Measurements from ENCODE around the gene NAXE.

NAXE gene

DNA sequence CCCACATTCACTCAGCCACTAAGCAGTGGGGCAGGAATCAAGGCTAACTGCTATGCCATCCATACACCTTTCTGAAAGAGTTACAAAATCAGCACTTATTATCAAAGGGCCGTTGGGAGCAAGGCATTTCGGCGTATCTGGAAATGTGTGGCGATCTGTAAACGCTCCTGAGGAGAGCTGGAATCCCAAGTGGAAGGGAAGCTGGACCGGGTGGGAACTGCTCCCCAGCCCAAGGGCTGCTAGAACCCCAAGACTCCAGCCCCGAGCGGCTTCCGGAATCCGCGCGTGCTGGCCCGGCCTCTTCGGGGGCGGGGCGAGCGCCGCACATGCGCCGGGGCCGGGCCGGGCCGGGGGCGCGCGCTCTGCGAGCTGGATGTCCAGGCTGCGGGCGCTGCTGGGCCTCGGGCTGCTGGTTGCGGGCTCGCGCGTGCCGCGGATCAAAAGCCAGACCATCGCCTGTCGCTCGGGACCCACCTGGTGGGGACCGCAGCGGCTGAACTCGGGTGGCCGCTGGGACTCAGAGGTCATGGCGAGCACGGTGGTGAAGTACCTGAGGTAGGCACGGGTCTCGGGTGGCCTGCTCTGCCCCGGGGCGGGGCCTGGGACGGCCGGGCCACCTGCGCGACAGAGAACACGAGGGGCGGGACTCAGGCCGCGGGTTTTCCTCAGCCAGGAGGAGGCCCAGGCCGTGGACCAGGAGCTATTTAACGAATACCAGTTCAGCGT lies at the start of gene NAXE:
NAXE (plus strand) TSS at position 345 of the 726 bp plus-strand sequence; CDS start at position 374, 29 bp downstream.
- peak in 13 of 14 donors; percentile 42 to 86 (median 73) for DNase-seq

DNA sequence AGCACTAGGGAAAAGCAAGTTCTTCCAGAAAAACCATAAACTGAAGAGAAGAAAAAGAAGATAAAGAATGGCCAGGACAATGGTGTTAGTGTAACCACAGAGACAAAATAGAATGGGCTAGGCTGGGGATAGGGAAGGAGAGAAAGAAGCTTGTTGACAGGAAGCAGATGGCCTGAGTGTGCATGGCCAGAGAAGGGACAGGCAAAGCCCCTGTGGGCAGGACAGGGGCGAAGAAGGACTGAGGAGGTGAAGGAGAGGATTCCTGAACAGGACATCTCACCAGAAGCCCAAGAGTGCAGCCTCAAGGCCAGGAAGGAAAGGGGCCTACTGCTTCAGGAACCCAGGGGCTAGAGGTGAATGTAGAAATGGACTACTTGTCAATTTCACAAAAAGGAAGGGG lies 48.5 kb upstream of the NAXE start:
- DNase-seq = no peak

- no peak for DNase-seq
Observed at GRCh38 chr1:156544592-156545102, 46.9 kb upstream of the NAXE start.

DNA sequence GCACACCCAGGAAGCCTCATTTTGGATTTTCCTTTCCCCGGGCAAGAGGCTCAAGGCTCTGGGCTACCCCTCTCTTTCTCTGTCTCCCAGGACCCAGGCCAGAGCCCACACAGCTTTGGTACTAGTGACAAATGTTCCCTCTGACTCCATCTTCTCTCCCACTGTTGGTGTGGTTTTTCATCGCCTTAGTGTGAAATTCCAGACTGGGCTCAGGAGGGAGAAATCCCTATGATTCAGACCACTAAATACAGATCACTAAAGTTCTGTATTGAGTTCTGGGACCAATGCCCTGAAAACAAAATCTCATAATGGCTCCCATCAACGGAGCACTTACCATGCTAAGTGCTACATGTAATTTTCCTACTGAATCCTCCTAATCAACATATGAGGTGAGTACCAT lies 45.3 kb upstream of the NAXE start:
- no peak for DNase-seq

DNA sequence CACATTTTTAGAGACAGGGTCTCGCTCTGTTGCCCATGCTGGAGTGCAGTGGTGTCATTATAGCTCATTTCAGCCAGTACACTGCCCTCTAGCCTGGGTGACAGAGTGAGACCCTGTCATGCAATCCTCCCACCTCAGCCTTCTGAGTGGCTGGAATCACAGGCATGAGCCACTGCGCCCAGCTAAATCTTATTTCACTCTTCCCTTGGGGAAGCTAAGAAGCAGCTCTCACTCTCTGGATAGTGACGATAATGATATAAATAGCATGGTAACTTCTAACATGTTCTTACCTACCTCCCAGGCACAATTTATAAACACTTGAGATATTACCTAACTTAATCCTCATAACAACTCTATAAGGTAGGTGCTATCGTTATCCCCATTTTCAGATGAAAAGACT lies 44.1 kb upstream of the NAXE start:
- no peak for DNase-seq

- no peak for DNase-seq
Observed at GRCh38 chr1:156547982-156548381, 43.6 kb upstream of the NAXE start.

- DNase-seq = no peak
Observed at GRCh38 chr1:156549390-156549789, 42.2 kb upstream of the NAXE start.

GRCh38 chr1:156549831-156550230 lies 41.7 kb upstream of the NAXE start:
- DNase-seq = no peak

- DNase-seq = peak in 1 of 14 donors; percentile 27
Observed at GRCh38 chr1:156550346-156550745, 41.2 kb upstream of the NAXE start.

GRCh38 chr1:156551066-156551643 lies 40.4 kb upstream of the NAXE start:
- DNase-seq = no peak

- no peak for DNase-seq
Observed at GRCh38 chr1:156551869-156552268, 39.7 kb upstream of the NAXE start.

GRCh38 chr1:156552518-156552917 lies 39.1 kb upstream of the NAXE start:
- DNase-seq = no peak

- DNase-seq = peak in 7 of 14 donors; percentile 6 to 34 (median 21)
Observed at GRCh38 chr1:156552937-156553336, 38.6 kb upstream of the NAXE start.

- peak in 4 of 14 donors; percentile 1 to 47 (median 16) for DNase-seq
Observed at GRCh38 chr1:156553860-156554485, 37.6 kb upstream of the NAXE start.

DNA sequence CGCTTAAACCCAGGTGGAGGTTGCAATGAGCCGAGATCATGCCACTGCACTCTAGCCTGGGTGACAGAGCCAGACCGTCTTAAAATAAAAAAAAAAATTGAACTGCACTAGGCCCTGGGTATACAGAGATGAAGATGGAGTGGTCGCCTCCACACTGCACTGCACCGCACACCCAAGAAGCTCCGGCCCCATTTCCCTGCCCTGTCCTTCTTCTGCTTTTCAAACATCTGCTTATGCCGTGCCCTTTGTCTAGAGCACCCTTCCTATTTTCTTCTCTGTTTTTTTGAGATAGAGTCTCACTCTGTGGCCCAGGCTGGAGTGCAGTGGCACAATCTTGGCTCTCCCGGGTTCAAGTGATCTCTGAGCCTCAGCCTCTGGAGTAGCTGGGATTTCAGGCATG lies 36.6 kb upstream of the NAXE start:
- DNase-seq = no peak

- DNase-seq = no peak
Observed at GRCh38 chr1:156555715-156556114, 35.9 kb upstream of the NAXE start.

DNA sequence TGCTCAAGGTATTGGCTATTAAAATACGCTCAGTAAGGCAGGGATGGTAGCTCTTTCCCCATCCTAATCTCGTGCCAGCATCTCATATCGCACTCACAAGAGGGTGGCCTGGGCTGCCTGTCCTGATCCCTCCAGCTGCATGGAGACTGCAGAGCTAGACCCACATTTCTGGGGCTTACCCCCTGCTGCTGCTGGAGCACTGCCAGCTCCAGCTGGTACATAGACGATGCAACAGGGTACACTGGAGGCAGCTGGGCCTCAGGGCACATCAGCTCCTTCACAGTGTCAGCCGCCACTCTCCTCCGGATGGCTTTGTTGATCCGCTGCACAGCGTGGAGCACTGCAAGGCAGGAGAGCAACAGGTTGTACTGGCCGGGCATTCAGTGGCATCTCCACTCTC lies 35.2 kb upstream of the NAXE start:
- DNase-seq = no peak

DNA sequence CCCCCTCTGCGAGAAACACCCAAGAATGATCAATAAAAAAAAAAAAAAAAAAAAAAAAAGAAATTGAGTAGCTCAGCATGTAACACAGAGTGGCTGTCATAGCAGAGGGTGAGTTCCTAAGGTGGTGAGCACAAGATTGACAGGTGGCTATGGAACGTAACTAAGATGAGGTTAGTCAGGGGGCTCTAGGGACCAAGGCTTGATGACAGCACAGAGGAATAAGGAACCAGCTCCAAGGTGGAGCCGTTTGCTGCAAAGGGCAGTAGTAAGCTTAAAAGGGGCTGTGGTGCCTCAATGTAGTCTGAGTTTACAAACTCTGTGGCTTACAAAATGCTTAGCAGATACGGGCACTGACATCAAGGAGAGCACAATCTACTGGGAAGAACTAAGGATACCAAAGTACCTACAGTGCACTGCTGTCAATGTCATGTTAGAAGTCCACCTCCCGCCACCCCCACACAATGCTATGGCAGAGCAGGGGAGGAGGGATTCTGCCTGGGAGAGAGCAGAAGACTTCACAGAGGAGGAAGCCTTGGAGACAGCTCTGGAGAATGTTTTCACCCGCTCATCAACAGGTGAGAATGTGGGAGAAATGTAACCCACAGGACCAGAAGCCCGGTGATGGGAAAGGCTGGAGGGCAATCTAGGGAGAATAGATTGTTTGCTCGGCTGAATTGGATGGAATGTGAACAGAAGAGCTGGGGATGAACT lies 32.3 kb upstream of the NAXE start:
- no peak for DNase-seq

DNA sequence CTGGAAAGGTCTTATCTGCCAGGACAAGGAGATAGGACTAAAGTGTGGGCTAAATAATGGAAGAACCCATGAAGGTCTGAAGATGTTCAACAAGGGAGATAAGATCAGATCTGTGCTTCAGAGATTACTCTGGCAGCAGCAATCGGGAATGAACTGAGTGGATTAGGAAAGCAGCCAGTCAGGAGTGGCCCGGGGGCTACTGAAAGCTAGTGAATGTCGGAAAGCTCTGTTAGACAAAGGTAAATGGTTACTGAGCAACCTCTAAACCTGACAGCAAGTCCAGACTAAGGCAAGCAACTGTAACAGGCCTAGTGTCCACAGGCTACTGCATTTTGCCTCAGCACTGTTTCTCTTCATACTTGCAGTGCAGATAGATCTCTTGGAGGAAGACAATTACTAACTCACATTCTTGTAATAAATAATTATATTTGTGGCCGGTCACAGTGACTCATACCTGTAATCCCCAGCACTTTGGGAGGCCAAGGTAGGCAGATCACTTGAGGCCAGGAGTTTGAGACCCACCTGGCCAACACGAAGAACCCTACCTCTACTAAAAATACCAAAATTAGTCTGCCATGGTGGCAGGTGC lies 31.7 kb upstream of the NAXE start:
- DNase-seq = no peak

- no peak for DNase-seq
Observed at GRCh38 chr1:156560585-156561163, 30.9 kb upstream of the NAXE start.

- DNase-seq = no peak
Observed at GRCh38 chr1:156565519-156565918, 26.1 kb upstream of the NAXE start.

DNA sequence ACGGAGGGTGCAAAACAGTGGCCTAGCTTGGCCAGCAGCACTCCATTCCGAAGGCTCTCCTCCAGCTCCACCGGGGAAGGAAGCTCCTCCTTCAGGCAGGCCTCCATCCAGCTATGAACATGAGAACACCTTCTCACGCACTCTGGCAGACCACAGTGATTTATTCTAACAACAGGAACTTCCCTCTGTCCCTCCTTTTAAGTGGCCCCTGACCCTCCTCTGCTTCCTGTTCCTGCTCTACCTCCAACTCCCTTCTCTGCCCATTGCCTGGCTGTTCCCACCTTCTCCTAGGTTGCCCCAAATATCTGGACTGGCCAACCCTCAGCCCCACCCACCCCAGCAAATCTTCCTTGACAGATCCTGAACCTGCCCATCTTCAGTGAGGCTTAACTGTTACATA lies 25.1 kb upstream of the NAXE start:
- DNase-seq = no peak
